IPS DF 6.9 (cell line): ENCODE measurements around the gene PPM1E.

Experiments used
- DNase-seq: peaks from one replicate; pipeline ENCODE4 v3.0.0-alpha.2; 2013; ENCODE audit warnings: low read depth, low spot score
- H3K27ac ChIP-seq: one replicate; pipeline ENCODE4 v1.5.1; 2013; ENCODE audit warnings: low read length, control low read depth
- H3K27me3 ChIP-seq: 2 replicates; pipeline ENCODE4 v1.6.1; 2013; ENCODE audit warnings: mild to moderate bottlenecking, low read length; ENCODE audit not compliant: control insufficient read depth, insufficient read depth
- H3K36me3 ChIP-seq: 2 replicates; pipeline ENCODE4 v1.6.1; 2013; ENCODE audit warnings: low read length; ENCODE audit not compliant: control insufficient read depth, insufficient read depth
- H3K4me1 ChIP-seq: 2 replicates; pipeline ENCODE4 v1.6.1; 2013; ENCODE audit warnings: low read length; ENCODE audit not compliant: control insufficient read depth, insufficient read depth
- H3K4me3 ChIP-seq: 2 replicates; pipeline ENCODE4 v1.5.1; 2013; ENCODE audit warnings: mild to moderate bottlenecking, low read length
- H3K9me3 ChIP-seq: 2 replicates; pipeline ENCODE4 v1.6.1; 2013; ENCODE audit warnings: low read length, inconsistent platforms; ENCODE audit not compliant: control insufficient read depth, insufficient read depth
- WGBS: extraction: QIAGEN DNeasy Blood & Tissue Kit; methylation state at CpG from one replicate; pipeline ENCODE4 v1.1.7; 2013; ENCODE audit warnings: mixed read lengths, missing lambda C conversion rate; ENCODE audit not compliant: insufficient read length, insufficient coverage; 5-methylcytosine and 5-hydroxymethylcytosine counted together

Gene PPM1E

GRCh38 chr17:58808609-58809563, 53.2 kb downstream of the PPM1E start:
- DNase-seq, result no peak
- Histone ChIP-seq H3K4me3 (no peak overlapping the region), H3K36me3 (no peaks in the 10 kb centered on the region), H3K27me3 (no peaks in the 10 kb centered on the region), H3K27ac (no peak overlapping the region), H3K9me3 (no peaks in the 10 kb centered on the region), H3K4me1 (no peaks in the 10 kb centered on the region)
- WGBS, result no CpG with 5 or more reads among the region's 5 CpGs

- H3K4me3 ChIP-seq, result no peak overlapping the region
- no peak overlapping the region for H3K27ac ChIP-seq
- H3K36me3 ChIP-seq, result no peaks in the 10 kb centered on the region
- no peaks in the 10 kb centered on the region for H3K27me3 ChIP-seq
- no CpG with 5 or more reads among the region's 1 CpG for WGBS
- no peaks in the 10 kb centered on the region for H3K9me3 ChIP-seq
- no peaks in the 10 kb centered on the region for H3K4me1 ChIP-seq
- DNase-seq, result no peak
These were observed 53.9 kb downstream of the PPM1E start for GRCh38 chr17:58809564-58809936.

- no peaks in the 10 kb centered on the region for H3K36me3 ChIP-seq
- no peak overlapping the region for H3K27ac ChIP-seq
- 100% methylated on average over 1 of the region's 3 CpGs for WGBS
- H3K4me1 ChIP-seq, result no peaks in the 10 kb centered on the region
- H3K9me3 ChIP-seq, result no peaks in the 10 kb centered on the region
- H3K27me3 ChIP-seq, result no peaks in the 10 kb centered on the region
- no peak for DNase-seq
- no peak overlapping the region for H3K4me3 ChIP-seq
These were observed 55.6 kb downstream of the PPM1E start for GRCh38 chr17:58811290-58811689.

- Histone ChIP-seq H3K36me3 (no peaks in the 10 kb centered on the region), H3K4me3 (no peak overlapping the region)
These were observed 58.1 kb downstream of the PPM1E start for GRCh38 chr17:58813712-58814111.

GRCh38 chr17:58818654-58819053, 63.0 kb downstream of the PPM1E start:
- Histone ChIP-seq H3K9me3 (no peaks in the 10 kb centered on the region), H3K27me3 (no peaks in the 10 kb centered on the region), H3K27ac (no peak overlapping the region), H3K36me3 (no peaks in the 10 kb centered on the region), H3K4me3 (no peak overlapping the region), H3K4me1 (no peaks in the 10 kb centered on the region)
- no peak for DNase-seq
- no CpG with 5 or more reads among the region's 4 CpGs for WGBS

More at GRCh38 chr17:58813712-58814111, 58.1 kb downstream of the PPM1E start:
- Histone ChIP-seq H3K4me1 (no peaks in the 10 kb centered on the region), H3K27me3 (no peaks in the 10 kb centered on the region), H3K27ac (no peak overlapping the region), H3K9me3 (no peaks in the 10 kb centered on the region)
- no peak for DNase-seq

GRCh38 chr17:58822148-58823050, 66.7 kb downstream of the PPM1E start:
- H3K36me3 ChIP-seq, result no peaks in the 10 kb centered on the region
- H3K4me1 ChIP-seq, result no peaks in the 10 kb centered on the region
- no peaks in the 10 kb centered on the region for H3K9me3 ChIP-seq
- H3K27ac ChIP-seq, result no peak overlapping the region
- no peak overlapping the region for H3K4me3 ChIP-seq
- no CpG with 5 or more reads among the region's 6 CpGs for WGBS
- H3K27me3 ChIP-seq, result no peaks in the 10 kb centered on the region
- DNase-seq, result no peak

GRCh38 chr17:58823051-58823525, 67.4 kb downstream of the PPM1E start:
- no peak for DNase-seq
- Histone ChIP-seq H3K9me3 (no peaks in the 10 kb centered on the region), H3K27me3 (no peaks in the 10 kb centered on the region), H3K27ac (no peak overlapping the region), H3K4me3 (no peak overlapping the region), H3K4me1 (no peaks in the 10 kb centered on the region), H3K36me3 (no peaks in the 10 kb centered on the region)
- no CpG with 5 or more reads among the region's 2 CpGs for WGBS

- no peaks in the 10 kb centered on the region for H3K36me3 ChIP-seq
- no peak overlapping the region for H3K4me3 ChIP-seq
- H3K4me1 ChIP-seq, result no peaks in the 10 kb centered on the region
- whole genome bisulfite sequencing, result no CpG with 5 or more reads among the region's 10 CpGs
- H3K27me3 ChIP-seq, result no peaks in the 10 kb centered on the region
- H3K9me3 ChIP-seq, result no peaks in the 10 kb centered on the region
- H3K27ac ChIP-seq, result no peak overlapping the region
- no peak for DNase-seq
These were observed 73.6 kb downstream of the PPM1E start for GRCh38 chr17:58829172-58829637.

GRCh38 chr17:58831780-58832179, 76.1 kb downstream of the PPM1E start:
- H3K36me3 ChIP-seq, result no peaks in the 10 kb centered on the region
- H3K4me1 ChIP-seq, result no peaks in the 10 kb centered on the region
- no peak for DNase-seq
- no peak overlapping the region for H3K4me3 ChIP-seq
- H3K9me3 ChIP-seq, result no peaks in the 10 kb centered on the region
- H3K27me3 ChIP-seq, result no peaks in the 10 kb centered on the region
- H3K27ac ChIP-seq, result no peak overlapping the region
- WGBS, result no CpG with 5 or more reads among the region's 1 CpG

- no peak for DNase-seq
- H3K4me3 ChIP-seq, result no peak overlapping the region
- no peaks in the 10 kb centered on the region for H3K36me3 ChIP-seq
- no peaks in the 10 kb centered on the region for H3K4me1 ChIP-seq
- H3K27ac ChIP-seq, result no peak overlapping the region
- no CpG with 5 or more reads among the region's 3 CpGs for WGBS
- no peaks in the 10 kb centered on the region for H3K9me3 ChIP-seq
- no peaks in the 10 kb centered on the region for H3K27me3 ChIP-seq
These were observed 76.9 kb downstream of the PPM1E start for GRCh38 chr17:58832514-58832913.
